ENCODE measurements around the gene CHSY3.

CHSY3 gene

GRCh38 chr5:129962506-129962905, 58.2 kb downstream of the CHSY3 start:
- no peak for DNase-seq (ENCODE audit: low spot score)
- in situ Hi-C loops (cut with MboI; ENCODE audit: low pct_unique_long_range_greater_than_20kb, low sequenced_read_pairs, unreplicated experiment), result no loop called here

GRCh38 chr5:129963359-129963758, 59.1 kb downstream of the CHSY3 start:
- no peak for DNase-seq (ENCODE audit: low spot score)
- no peak for TF ChIP-seq CTCF (IDR thresholded peaks at IDR 0.05; ENCODE audit: extremely low read depth, insufficient read depth, missing control alignments)
- in situ Hi-C loops (cut with MboI; ENCODE audit: low pct_unique_long_range_greater_than_20kb, low sequenced_read_pairs, unreplicated experiment), result no loop called here

More at GRCh38 chr5:129962506-129962905, 58.2 kb downstream of the CHSY3 start:
- no peak for TF ChIP-seq CTCF (IDR thresholded peaks at IDR 0.05; ENCODE audit: extremely low read depth, insufficient read depth, missing control alignments)

- TF ChIP-seq CTCF (IDR thresholded peaks at IDR 0.05; ENCODE audit: extremely low read depth, insufficient read depth, missing control alignments), result no peak
- DNase-seq (ENCODE audit: low spot score), result no peak
- in situ Hi-C loops (cut with MboI; ENCODE audit: low pct_unique_long_range_greater_than_20kb, low sequenced_read_pairs, unreplicated experiment), result no loop called here
Measured at GRCh38 chr5:129966071-129966470, 61.8 kb downstream of the CHSY3 start.

GRCh38 chr5:129971714-129972113, 67.4 kb downstream of the CHSY3 start:
- no peak for DNase-seq (ENCODE audit: low spot score)
- TF ChIP-seq CTCF (IDR thresholded peaks at IDR 0.05; ENCODE audit: extremely low read depth, insufficient read depth, missing control alignments), result no peak
- in situ Hi-C loops (cut with MboI; ENCODE audit: low pct_unique_long_range_greater_than_20kb, low sequenced_read_pairs, unreplicated experiment), result no loop called here

DNA sequence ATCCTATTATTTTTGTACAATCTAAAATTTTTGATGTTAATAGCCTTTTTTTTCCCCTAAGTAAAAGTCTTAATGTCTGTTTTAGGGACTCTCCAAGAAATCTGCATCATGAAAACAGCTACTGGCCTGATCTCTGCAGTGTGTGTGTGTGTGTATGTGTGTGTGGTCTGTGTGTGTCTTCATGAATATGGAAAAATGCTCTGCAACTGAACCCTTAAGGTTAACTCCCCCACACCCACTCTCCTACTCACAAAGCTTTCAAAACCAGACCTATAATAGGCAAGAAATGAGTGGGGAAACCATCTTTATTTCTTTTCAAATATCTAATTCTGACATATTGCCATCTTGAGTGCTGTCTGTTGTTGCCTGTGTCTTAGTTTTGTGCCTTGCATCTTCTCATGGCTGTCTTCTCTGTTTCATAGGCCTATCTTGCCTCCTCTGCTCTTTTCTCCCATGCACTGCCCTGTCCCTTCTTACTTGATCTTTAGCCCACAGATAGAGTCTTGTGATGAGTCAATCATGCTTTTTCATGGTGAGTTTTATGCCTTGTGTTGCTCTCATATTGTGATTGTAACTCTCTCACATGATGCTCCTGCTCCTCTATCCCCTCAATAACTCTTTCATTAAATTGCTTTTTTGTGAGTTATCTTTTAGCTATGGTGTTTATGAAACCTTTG, 68.3 kb downstream of the CHSY3 start:
- DNase-seq (ENCODE audit: low spot score), result no peak
- TF ChIP-seq CTCF (IDR thresholded peaks at IDR 0.05; ENCODE audit: extremely low read depth, insufficient read depth, missing control alignments), result no peak
- in situ Hi-C loops (cut with MboI; ENCODE audit: low pct_unique_long_range_greater_than_20kb, low sequenced_read_pairs, unreplicated experiment), result no loop called here

GRCh38 chr5:129973716-129974426, 69.6 kb downstream of the CHSY3 start:
- no peak for TF ChIP-seq CTCF (IDR thresholded peaks at IDR 0.05; ENCODE audit: extremely low read depth, insufficient read depth, missing control alignments)
- in situ Hi-C loops (cut with MboI; ENCODE audit: low pct_unique_long_range_greater_than_20kb, low sequenced_read_pairs, unreplicated experiment), result no loop called here
- DNase-seq (ENCODE audit: low spot score), result no peak

Data from GM13977 (cell line).